ENCODE measurements around the gene PLEKHA6.

PLEKHA6 gene

GRCh38 chr1:204349602-204350001 is 10.1 kb downstream of the PLEKHA6 start:
- no peak for TF ChIP-seq CTCF (IDR thresholded peaks at IDR 0.05)

GRCh38 chr1:204348722-204349121 is 11.0 kb downstream of the PLEKHA6 start:
- TF ChIP-seq CTCF (IDR thresholded peaks at IDR 0.05): no peak

GRCh38 chr1:204348242-204348641 is 11.5 kb downstream of the PLEKHA6 start:
- no peak for TF ChIP-seq CTCF (IDR thresholded peaks at IDR 0.05)

- TF ChIP-seq CTCF (IDR thresholded peaks at IDR 0.05): no peak
Observed at GRCh38 chr1:204345941-204346645, 13.6 kb downstream of the PLEKHA6 start.

- no peak for TF ChIP-seq CTCF (IDR thresholded peaks at IDR 0.05)
Observed at GRCh38 chr1:204345438-204345841, 14.3 kb downstream of the PLEKHA6 start.

GRCh38 chr1:204344665-204345355 is 14.9 kb downstream of the PLEKHA6 start:
- no peak for TF ChIP-seq CTCF (IDR thresholded peaks at IDR 0.05)

GRCh38 chr1:204343802-204344201 is 15.9 kb downstream of the PLEKHA6 start:
- TF ChIP-seq CTCF (IDR thresholded peaks at IDR 0.05): no peak
